Caco-2 (cell line): ENCODE results near the gene TNS3. TPM values are rescaled to one million over a fixed set of nuclear protein-coding genes. Genes with fewer than 3 reads are reported as not detected.
A peak's percentile ranks its signal among the peaks of the same experiment; 100 is the strongest.

Source experiments
- BruUV-seq: library from RNA; stranded (reverse); fragments of 400-500 nt; replicated peaks from 2 replicates; lab custom pipeline; 2021; lab: Mats Ljungman, UMichigan
- CTCF ChIA-PET: fragments of 300-600 bp; sonication (Branson Sonifier 250); formaldehyde crosslinking; loops from one replicate; lab custom pipeline; 2022; ENCODE audit warnings: antibody characterized with exemption; lab: Charles Lee
- POLR2A ChIA-PET: fragments of 300-600 bp; sonication (Branson Sonifier 250); formaldehyde crosslinking; loops from one replicate; lab custom pipeline; 2022; ENCODE audit warnings: antibody characterized with exemption; lab: Charles Lee
- DNase-seq, 2 experiments: peaks; one replicate each; pipeline versions ENCODE4 v3.0.0 to v3.0.0-alpha.2; 2020 to 2022
- H3K27me3 ChIP-seq: replicated peaks from 2 replicates; pipeline ENCODE4 v1.6.0; 2011; ENCODE audit warnings: low read length; ENCODE audit not compliant: control insufficient read depth, insufficient read depth
- H3K36me3 ChIP-seq: 2 replicates; pipeline ENCODE4 v1.5.1; 2011; ENCODE audit warnings: low read length; ENCODE audit not compliant: control insufficient read depth, insufficient read depth
- H3K4me1 ChIP-seq: fragments of 250-450 bp; sonication (Bioruptor Pico); 2 replicates; pipeline ENCODE4 v1.5.1; 2020; ENCODE audit warnings: mild to moderate bottlenecking
- H3K4me3 ChIP-seq: 2 replicates; pipeline ENCODE4 v1.5.1; 2011; ENCODE audit warnings: low read depth, mild to moderate bottlenecking, control low read depth, low read length
- H3K9me3 ChIP-seq: fragments of 250-450 bp; sonication (Bioruptor Pico); 2 replicates; pipeline ENCODE4 v1.5.1; 2020; ENCODE audit warnings: mild to moderate bottlenecking, moderate library complexity
- H3K27ac Mint-ChIP-seq: one replicate; pipeline ENCODE4 v1.8.0; 2022; ENCODE audit warnings: mixed read lengths; ENCODE audit not compliant: unreplicated experiment
- H3K27me3 Mint-ChIP-seq: one replicate; pipeline ENCODE4 v1.8.0; 2022; ENCODE audit warnings: mixed read lengths; ENCODE audit not compliant: insufficient read depth, unreplicated experiment
- H3K36me3 Mint-ChIP-seq: one replicate; pipeline ENCODE4 v1.8.0; 2022; ENCODE audit warnings: mild to moderate bottlenecking, mixed read lengths; ENCODE audit not compliant: insufficient read depth, unreplicated experiment
- H3K4me1 Mint-ChIP-seq: one replicate; pipeline ENCODE4 v1.8.0; 2022; ENCODE audit warnings: low read depth, mixed read lengths; ENCODE audit not compliant: unreplicated experiment
- H3K4me3 Mint-ChIP-seq: one replicate; pipeline ENCODE4 v1.8.0; 2022; ENCODE audit warnings: mild to moderate bottlenecking, moderate library complexity, mixed read lengths; ENCODE audit not compliant: unreplicated experiment
- H3K9me3 Mint-ChIP-seq: one replicate; pipeline ENCODE4 v1.8.0; 2022; ENCODE audit warnings: mixed read lengths; ENCODE audit not compliant: unreplicated experiment
- intact Hi-C: fragments of 100-400 bp; cut with micrococcal nuclease; formaldehyde crosslinking; loops from one replicate; pipeline ENCODE4 v1.10.0; 2022; ENCODE audit not compliant: unreplicated experiment
- total RNA-seq: library from RNA; stranded (reverse); gene quantifications from 2 replicates; pipeline ENCODE4 v1.2.3, GENCODE V29; 2022
- TF ChIP-seq, protein P1 (sequence below), 2 experiments: fragments of 200-600 bp in 1 of 2; IDR thresholded peaks; 1 replicate in 1 of 2; 2 replicates in 1 of 2; pipeline versions ENCODE4 v1.5.1 to v1.8.0; 2011 to 2022; ENCODE audit warnings: antibody characterized with exemption in 1 of 2, control low read depth in 1 of 2, inconsistent platforms in 1 of 2, low read depth in 1 of 2, low read length in 1 of 2, mild to moderate bottlenecking in 1 of 2, moderate library complexity in 1 of 2; ENCODE audit not compliant: insufficient read depth in 1 of 2, severe bottlenecking in 1 of 2, unreplicated experiment in 1 of 2

The TNS3 gene
- total RNA-seq, 1 experiment from 2014 or later, result 263 TPM

DNA sequence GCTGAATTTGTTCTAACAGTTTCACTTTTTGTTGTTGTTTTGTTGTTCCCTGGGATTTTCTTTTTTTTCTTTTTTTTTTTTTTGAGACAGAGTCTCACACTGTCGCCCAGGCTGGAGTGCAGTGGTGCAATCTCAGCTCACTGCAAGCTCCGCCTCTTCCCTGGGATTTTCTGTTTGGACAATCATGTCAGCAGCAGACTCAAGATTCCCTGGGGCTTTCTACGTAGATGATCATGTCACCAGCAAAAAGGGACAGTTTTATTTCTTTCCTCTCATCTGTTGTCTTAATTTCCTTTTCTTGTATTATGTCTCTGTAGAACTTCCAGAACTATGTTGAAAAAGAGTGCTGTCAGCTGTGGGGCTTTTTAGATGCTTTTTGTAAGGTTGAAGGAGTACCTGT lies 241.4 kb downstream of the TNS3 start:
- CTCF ChIA-PET, result interaction anchor here (0.6 to 2.0 kb wide), 3 partner anchors 15 to 706 kb away, joined by 3 to 9 read pairs (median 4); no protein-coding TSS in a partner anchor
- intact Hi-C loops, result no loop called here

DNA sequence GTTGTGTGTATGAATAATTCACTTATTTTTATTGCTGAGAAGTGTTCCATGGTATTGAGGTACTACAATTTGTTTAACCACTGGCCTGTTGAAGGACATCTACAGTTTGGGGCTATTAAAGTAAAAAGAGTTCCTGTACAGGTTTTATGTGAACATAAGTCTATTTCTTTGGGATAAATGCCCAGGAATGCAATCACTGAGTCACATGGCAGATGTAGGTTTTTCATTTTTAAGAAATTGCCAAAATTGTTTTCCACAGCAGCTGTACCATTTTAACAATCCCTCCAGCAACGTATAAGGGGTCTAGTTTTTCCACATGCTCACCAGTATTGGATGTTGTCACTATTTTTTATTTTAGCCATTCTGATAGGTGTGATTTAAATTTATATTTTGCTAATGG lies 243.9 kb downstream of the TNS3 start:
- H3K36me3 ChIP-seq, result peaks cover 2% of the 10 kb centered on the region
- H3K27ac Mint-ChIP-seq, result peak overlapping the region; percentile 45
- H3K4me1 ChIP-seq, result no peaks in the 10 kb centered on the region
- ChIA-PET CTCF (no interaction called here), POLR2A (no interaction called here)
- TF ChIP-seq, protein P1, sequence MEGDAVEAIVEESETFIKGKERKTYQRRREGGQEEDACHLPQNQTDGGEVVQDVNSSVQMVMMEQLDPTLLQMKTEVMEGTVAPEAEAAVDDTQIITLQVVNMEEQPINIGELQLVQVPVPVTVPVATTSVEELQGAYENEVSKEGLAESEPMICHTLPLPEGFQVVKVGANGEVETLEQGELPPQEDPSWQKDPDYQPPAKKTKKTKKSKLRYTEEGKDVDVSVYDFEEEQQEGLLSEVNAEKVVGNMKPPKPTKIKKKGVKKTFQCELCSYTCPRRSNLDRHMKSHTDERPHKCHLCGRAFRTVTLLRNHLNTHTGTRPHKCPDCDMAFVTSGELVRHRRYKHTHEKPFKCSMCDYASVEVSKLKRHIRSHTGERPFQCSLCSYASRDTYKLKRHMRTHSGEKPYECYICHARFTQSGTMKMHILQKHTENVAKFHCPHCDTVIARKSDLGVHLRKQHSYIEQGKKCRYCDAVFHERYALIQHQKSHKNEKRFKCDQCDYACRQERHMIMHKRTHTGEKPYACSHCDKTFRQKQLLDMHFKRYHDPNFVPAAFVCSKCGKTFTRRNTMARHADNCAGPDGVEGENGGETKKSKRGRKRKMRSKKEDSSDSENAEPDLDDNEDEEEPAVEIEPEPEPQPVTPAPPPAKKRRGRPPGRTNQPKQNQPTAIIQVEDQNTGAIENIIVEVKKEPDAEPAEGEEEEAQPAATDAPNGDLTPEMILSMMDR (IDR thresholded peaks at IDR 0.05; ENCODE audit: insufficient read depth in 1 of 2, low read depth in 1 of 2, low read length in 1 of 2, severe bottlenecking in 1 of 2, unreplicated experiment in 1 of 2), result no peak
- H3K4me3 ChIP-seq, result no peak overlapping the region
- no peaks in the 10 kb centered on the region for H3K27me3 ChIP-seq
- no peak overlapping the region for H3K4me3 Mint-ChIP-seq
- H3K9me3 ChIP-seq, result no peaks in the 10 kb centered on the region
- H3K36me3 Mint-ChIP-seq, result peaks cover 35% of the 10 kb centered on the region
- peaks cover 18% of the 10 kb centered on the region for H3K4me1 Mint-ChIP-seq
- no peaks in the 10 kb centered on the region for H3K9me3 Mint-ChIP-seq
- DNase-seq, result no peak
- no peaks in the 10 kb centered on the region for H3K27me3 Mint-ChIP-seq
- BruUV-seq, result no TSS peak
- intact Hi-C loops, result no loop called here

More for the DNA sequence above, 241.4 kb downstream of the TNS3 start:
- no peaks in the 10 kb centered on the region for H3K9me3 ChIP-seq
- peaks cover 10% of the 10 kb centered on the region for H3K36me3 Mint-ChIP-seq
- no peak overlapping the region for H3K4me3 ChIP-seq
- H3K27me3 Mint-ChIP-seq, result no peaks in the 10 kb centered on the region
- TF ChIP-seq, protein P1 (IDR thresholded peaks at IDR 0.05; ENCODE audit: insufficient read depth in 1 of 2, low read depth in 1 of 2, low read length in 1 of 2, severe bottlenecking in 1 of 2, unreplicated experiment in 1 of 2), result no peak
- H3K36me3 ChIP-seq, result peaks cover 2% of the 10 kb centered on the region; the same call in 1 of the 2 replicates
- H3K27me3 ChIP-seq, result no peaks in the 10 kb centered on the region
- BruUV-seq, result no TSS peak
- no peak overlapping the region for H3K27ac Mint-ChIP-seq
- DNase-seq, result no peak
- no peak overlapping the region for H3K4me3 Mint-ChIP-seq
- POLR2A ChIA-PET, result interaction anchor here (0.6 kb wide), 1 partner anchor 29 kb away, joined by 3 read pairs; no protein-coding TSS in a partner anchor
- H3K4me1 Mint-ChIP-seq, result peaks cover 6% of the 10 kb centered on the region
- no peaks in the 10 kb centered on the region for H3K4me1 ChIP-seq
- no peaks in the 10 kb centered on the region for H3K9me3 Mint-ChIP-seq

DNA sequence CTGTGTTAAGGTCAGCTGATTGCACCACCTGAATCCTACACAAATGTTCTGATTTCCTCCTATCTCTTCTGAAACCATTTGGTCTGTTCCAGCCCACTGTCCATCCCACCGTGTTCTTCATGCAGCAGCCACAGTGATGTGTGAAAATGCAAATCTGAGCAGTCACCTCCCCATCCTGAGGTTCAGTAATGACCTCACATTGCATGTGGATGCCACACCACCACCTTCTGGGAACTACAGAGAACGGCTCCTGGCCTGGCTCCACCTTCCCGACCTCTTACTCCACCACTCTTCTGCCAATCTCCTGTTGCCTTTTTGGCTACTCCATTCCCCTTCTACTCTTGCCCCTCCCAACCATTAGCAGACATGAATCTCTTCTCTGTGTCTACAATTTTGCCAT lies 244.4 kb downstream of the TNS3 start:
- BruUV-seq, result no TSS peak
- Mint-ChIP-seq H3K9me3 (no peaks in the 10 kb centered on the region), H3K27ac (peak overlapping the region; percentile 45), H3K36me3 (peaks cover 40% of the 10 kb centered on the region), H3K27me3 (no peaks in the 10 kb centered on the region), H3K4me3 (no peak overlapping the region), H3K4me1 (peaks cover 22% of the 10 kb centered on the region)
- no peaks in the 10 kb centered on the region for H3K4me1 ChIP-seq
- TF ChIP-seq, protein P1 (IDR thresholded peaks at IDR 0.05; ENCODE audit: insufficient read depth in 1 of 2, low read depth in 1 of 2, low read length in 1 of 2, severe bottlenecking in 1 of 2, unreplicated experiment in 1 of 2), result no peak
- H3K9me3 ChIP-seq, result no peaks in the 10 kb centered on the region
- ChIA-PET POLR2A (no interaction called here), CTCF (interaction anchor here (3.0 kb wide), 1 partner anchor 71 kb away, joined by 16 read pairs; no protein-coding TSS in a partner anchor)
- peak in 1 of 2 experiments; percentile 25 for DNase-seq
- H3K27me3 ChIP-seq, result no peaks in the 10 kb centered on the region
- intact Hi-C loops, result no loop called here
- H3K4me3 ChIP-seq, result no peak overlapping the region
- peaks cover 2% of the 10 kb centered on the region; the same call in 1 of the 2 replicates for H3K36me3 ChIP-seq
